C4-2B (cell line): ENCODE data around the gene NTRK3.

Source experiments
- H3K27ac ChIP-seq: fragments of 450-650 bp; 2 replicates; pipeline ENCODE4 v1.5.1; 2017
- ZFX ChIP-seq: fragments of 450-650 bp; IDR thresholded peaks from 2 replicates; pipeline ENCODE4 v1.6.1; 2017
- TF ChIP-seq, protein P1 (sequence below): fragments of 450-650 bp; conservative IDR thresholded peaks from 2 replicates; pipeline ENCODE4 v1.5.1; 2017; ENCODE audit warnings: mild to moderate bottlenecking

NTRK3 gene

DNA sequence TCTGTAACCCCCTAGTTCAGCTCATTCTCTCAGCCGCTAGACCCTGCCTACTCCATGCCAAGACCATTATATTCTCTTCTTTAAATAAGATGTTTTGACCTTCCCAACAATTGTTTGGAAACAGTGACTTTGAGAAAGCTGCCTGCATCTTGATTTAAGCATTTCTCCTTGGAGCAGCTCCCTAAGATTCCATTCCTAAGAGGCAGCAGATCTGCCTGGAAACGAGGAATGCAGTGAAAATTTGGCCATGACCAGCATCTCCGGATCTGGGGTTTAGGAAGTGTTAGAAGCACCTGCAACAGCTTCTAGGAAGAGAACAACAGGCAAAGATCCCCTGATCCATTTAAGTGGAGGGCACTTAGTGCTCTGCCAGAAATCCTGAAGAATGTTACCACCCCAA, 235.7 kb downstream of the NTRK3 start:
- H3K27ac ChIP-seq, result no peak overlapping the region
- no peak for TF ChIP-seq ZFX
- TF ChIP-seq, protein P1, sequence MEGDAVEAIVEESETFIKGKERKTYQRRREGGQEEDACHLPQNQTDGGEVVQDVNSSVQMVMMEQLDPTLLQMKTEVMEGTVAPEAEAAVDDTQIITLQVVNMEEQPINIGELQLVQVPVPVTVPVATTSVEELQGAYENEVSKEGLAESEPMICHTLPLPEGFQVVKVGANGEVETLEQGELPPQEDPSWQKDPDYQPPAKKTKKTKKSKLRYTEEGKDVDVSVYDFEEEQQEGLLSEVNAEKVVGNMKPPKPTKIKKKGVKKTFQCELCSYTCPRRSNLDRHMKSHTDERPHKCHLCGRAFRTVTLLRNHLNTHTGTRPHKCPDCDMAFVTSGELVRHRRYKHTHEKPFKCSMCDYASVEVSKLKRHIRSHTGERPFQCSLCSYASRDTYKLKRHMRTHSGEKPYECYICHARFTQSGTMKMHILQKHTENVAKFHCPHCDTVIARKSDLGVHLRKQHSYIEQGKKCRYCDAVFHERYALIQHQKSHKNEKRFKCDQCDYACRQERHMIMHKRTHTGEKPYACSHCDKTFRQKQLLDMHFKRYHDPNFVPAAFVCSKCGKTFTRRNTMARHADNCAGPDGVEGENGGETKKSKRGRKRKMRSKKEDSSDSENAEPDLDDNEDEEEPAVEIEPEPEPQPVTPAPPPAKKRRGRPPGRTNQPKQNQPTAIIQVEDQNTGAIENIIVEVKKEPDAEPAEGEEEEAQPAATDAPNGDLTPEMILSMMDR, result no peak

DNA sequence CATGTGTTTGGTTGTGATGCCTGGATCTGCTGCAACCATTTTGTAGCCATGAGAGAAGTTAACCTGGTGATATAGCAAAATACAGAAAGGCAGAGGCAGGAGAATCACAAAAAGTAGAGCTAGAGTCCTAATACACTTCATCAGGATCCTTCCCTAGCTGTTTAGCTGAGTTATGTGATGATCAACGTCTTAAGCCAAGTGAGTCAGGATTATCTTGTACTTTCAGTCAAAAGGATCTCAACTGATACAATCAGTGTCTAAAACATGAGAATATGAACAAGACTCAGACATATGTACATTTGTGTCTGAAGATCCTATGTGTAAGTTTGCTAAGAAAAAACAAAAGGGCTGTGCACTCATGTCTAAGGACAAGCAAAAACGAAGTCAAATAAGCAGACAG, 236.9 kb downstream of the NTRK3 start:
- no peak overlapping the region for H3K27ac ChIP-seq
- TF ChIP-seq, protein P1, result no peak
- TF ChIP-seq ZFX, result no peak

DNA sequence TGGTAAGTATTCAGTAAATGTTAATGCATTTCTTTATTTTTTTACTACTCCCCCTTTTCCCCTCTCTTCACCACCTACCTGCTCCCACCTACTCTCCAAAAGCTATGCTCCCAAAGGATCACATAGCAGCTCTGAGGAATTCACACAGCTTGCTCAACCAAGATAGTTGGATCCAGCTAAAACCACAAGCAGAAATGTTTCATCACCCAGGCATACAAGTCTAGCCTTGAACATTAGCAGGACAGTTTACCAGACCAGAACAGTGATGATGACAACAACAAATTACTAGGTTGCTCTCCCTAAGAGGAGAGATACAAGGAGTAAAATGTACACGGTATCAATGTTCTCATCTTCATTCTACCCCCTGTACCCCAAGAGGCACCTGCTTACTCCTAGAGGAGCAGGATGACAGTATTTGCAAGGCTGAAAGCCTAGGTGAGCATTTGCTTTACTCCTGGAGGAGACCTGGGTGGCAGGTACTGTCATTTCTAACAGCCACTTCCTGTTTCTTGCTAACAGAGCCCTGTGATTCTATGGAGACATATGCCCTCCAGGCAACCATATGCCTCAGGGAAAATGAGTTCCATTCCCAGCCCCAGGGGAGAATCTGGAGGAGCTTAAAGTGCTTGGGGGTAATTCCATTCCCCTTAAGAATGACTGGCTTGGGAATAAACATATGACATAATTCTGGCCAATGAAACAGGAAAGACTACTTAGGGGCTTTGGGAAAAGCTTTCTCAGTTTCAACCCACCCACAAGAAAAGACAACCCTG, 237.5 kb downstream of the NTRK3 start:
- no peak overlapping the region for H3K27ac ChIP-seq
- TF ChIP-seq, protein P1, result no peak
- TF ChIP-seq ZFX, result no peak

DNA sequence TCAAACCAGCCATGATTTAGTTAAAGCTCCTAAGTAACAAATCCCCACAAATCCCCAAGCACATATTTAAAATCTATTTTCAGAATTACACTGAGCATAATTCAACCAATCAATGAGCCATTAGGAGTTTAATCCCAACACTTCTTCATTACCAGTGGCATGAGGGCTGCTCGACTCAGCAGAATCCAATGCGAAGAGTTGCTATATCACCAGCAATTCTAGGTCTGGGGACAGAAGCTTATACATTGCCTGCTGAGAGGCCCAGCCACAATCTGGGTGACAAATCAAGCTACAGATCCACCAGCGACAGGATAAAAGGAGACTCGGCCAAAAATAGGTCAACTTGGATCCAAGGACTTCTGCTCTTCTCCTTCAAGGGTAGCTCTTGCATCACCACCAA, 238.8 kb downstream of the NTRK3 start:
- no peak for TF ChIP-seq ZFX
- TF ChIP-seq, protein P1, result no peak
- no peak overlapping the region for H3K27ac ChIP-seq

DNA sequence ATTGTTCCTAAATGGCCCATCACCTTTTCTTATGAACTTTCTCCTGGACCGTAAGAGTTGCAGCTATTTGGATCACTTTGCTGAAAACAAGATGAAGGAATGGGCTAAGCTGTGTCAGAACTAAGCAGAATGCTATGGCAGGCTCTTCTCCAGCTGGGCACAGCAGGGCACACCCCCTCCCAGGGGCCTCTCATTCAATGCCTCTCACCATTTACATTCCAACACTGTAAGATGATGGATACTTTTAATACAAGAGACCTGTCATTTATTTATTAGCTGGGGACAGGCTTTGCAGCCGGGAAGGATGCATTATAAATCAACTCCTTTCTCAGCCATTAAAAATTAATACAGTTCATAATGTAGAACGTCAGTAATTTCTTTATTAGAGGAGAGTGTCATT, 240.1 kb downstream of the NTRK3 start:
- H3K27ac ChIP-seq, result no peak overlapping the region
- TF ChIP-seq, protein P1, result no peak
- no peak for TF ChIP-seq ZFX

DNA sequence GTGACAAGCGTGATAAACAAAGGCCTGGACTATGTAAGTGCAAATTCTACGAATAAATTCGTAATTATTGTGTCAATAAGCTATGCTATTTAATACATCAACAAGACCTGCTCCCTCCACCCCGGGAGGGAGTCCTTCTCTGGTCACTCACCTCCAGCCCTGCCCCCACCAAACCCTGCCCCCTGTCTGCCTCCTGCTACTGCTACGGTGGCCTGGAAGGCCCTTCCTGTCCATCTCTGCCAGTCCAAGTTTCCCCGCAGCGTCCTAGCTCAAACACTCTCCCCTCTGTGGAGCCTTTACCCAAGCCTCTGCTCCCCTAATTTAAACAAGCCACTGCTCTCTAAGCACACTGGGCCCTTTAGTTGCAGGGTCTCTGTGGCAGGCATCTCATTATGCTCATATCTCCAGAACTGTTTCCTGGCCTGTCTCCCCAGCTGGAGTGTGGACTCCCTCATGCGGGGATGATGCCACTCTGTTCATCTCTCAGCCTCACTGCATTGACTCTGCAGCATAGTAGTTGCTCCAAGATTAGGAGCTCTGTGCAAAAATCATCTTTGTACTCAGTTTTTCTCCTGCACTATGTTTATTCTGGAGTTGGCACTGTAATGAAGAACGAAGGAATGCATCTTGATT, 241.2 kb downstream of the NTRK3 start:
- no peak overlapping the region for H3K27ac ChIP-seq
- TF ChIP-seq, protein P1, result no peak
- TF ChIP-seq ZFX, result no peak

DNA sequence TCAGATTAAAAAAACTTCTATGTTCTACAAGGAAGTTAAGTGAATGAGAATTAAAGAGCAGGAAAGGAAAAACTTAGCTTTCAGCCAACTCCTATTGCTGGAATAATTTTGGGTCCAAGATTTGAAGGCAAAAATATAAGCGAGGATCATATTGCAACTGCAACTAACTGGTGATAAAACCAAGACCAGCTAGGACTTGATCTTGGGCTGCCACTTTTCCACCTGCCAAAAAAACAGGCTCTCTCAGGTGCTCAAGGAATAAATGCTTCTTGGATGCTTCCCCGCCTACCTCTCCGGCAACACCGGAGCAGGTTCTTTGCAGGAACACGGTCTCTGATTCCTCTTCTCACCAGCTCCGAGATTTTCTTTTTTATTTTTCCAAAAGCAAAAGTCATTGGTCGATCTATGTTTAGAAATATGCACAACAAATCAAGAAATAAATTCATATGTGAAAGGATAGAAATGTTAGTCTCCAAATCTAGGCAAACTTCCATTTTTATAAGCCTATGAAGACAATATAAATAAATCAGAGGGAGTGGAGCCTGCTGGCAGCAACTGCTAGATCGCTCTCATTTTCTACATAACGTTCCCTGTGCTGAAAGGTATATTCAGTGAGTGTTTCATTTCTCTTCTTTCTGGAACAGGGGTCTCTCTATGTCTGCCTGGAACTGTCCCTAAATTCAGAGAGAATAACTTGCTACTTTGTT, 241.9 kb downstream of the NTRK3 start:
- no peak overlapping the region for H3K27ac ChIP-seq
- TF ChIP-seq ZFX, result no peak
- TF ChIP-seq, protein P1, result no peak
